Astrocyte (in vitro differentiated cells and primary cell): Measurements from ENCODE around the gene TAS2R42.

Experiments used
- EZH2 ChIP-seq: IDR thresholded peaks from 2 replicates; pipeline ENCODE4 v1.6.1; 2012; ENCODE audit warnings: mild to moderate bottlenecking, low read length, inconsistent platforms; ENCODE audit not compliant: insufficient read depth
- TF ChIP-seq, protein P1 (sequence below): IDR thresholded peaks from 2 replicates; pipeline ENCODE4 v1.5.1; 2011; ENCODE audit warnings: low read depth, mild to moderate bottlenecking, inconsistent platforms, low read length, moderate library complexity; ENCODE audit not compliant: insufficient read depth

DNA sequence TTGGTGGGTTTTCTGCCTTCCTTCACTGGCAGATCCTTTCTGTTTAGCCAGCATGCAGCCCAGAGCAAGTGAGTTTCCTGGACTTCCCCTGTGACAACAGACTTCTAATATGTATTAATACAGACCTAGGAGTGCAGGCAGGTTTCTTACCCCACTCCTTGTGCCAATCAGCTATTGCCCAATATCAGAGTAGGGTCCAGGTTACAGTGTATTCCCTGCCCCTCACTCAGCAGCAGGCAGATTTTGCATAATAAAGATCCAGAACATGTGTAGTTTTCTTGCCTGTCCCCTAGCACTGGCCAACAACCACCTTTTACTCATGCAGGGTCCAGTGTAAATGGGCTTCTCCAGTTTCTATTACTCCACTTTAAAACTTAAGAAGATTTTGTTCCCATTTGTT, 20.4 kb downstream of the TAS2R42 start:
- TF ChIP-seq, protein P1, sequence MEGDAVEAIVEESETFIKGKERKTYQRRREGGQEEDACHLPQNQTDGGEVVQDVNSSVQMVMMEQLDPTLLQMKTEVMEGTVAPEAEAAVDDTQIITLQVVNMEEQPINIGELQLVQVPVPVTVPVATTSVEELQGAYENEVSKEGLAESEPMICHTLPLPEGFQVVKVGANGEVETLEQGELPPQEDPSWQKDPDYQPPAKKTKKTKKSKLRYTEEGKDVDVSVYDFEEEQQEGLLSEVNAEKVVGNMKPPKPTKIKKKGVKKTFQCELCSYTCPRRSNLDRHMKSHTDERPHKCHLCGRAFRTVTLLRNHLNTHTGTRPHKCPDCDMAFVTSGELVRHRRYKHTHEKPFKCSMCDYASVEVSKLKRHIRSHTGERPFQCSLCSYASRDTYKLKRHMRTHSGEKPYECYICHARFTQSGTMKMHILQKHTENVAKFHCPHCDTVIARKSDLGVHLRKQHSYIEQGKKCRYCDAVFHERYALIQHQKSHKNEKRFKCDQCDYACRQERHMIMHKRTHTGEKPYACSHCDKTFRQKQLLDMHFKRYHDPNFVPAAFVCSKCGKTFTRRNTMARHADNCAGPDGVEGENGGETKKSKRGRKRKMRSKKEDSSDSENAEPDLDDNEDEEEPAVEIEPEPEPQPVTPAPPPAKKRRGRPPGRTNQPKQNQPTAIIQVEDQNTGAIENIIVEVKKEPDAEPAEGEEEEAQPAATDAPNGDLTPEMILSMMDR, result no peak
- no peak for TF ChIP-seq EZH2
